AG04450 (cell line): ENCODE data around the gene DNAJC5G. TPM values are rescaled to one million over a fixed set of nuclear protein-coding genes. Genes with fewer than 3 reads are reported as not detected.

ENCODE experiments used
- CTCF ChIA-PET: fragments of 300-600, 350-600 bp; formaldehyde crosslinking; extraction: SDS; loops from one replicate; lab custom pipeline; 2022; ENCODE audit warnings: antibody characterized with exemption, inconsistent platforms; lab: Charles Lee
- POLR2A ChIA-PET: fragments of 350-600 bp; formaldehyde crosslinking; extraction: SDS; loops from one replicate; lab custom pipeline; 2021; ENCODE audit warnings: antibody characterized with exemption, inconsistent platforms; lab: Yijun Ruan, JAX
- DNase-seq: peaks from one replicate; pipeline ENCODE4 v3.0.0-alpha.2; 2011; ENCODE audit warnings: low read depth, low spot score
- H3K27ac ChIP-seq: one replicate; pipeline ENCODE4 v1.5.1; 2012; ENCODE audit warnings: low read depth, low read length, control low read depth
- H3K27me3 ChIP-seq: one replicate; pipeline ENCODE4 v1.6.0; 2012; ENCODE audit warnings: low read length; ENCODE audit not compliant: control insufficient read depth, insufficient read depth
- H3K4me3 ChIP-seq: 2 replicates; pipeline ENCODE4 v1.5.1; 2011; ENCODE audit warnings: mild to moderate bottlenecking, low read depth, low read length, control low read depth
- H3K9me3 ChIP-seq: 2 replicates; pipeline ENCODE4 v1.5.1; 2012; ENCODE audit warnings: low read length; ENCODE audit not compliant: control insufficient read depth, insufficient read depth
- polyA plus RNA-seq: library from polyadenylated mRNA; depleted of rRNA; stranded (reverse); fragments of >200 nt; gene quantifications from 2 replicates; pipeline ENCODE4 v1.2.3, GENCODE V29; 2011
- TF ChIP-seq, protein P1 (sequence below): IDR thresholded peaks from 2 replicates; pipeline ENCODE4 v1.5.1; 2011; ENCODE audit warnings: low read depth, low read length, control low read depth, inconsistent platforms

Gene DNAJC5G
- polyA plus RNA-seq, 1 experiment: not detected

GRCh38 chr2:27306573-27307286 lies 31.5 kb downstream of the DNAJC5G start:
- no peak for DNase-seq
- Histone ChIP-seq H3K9me3 (peaks cover 5% of the 10 kb centered on the region; the same call in 1 of the 2 replicates), H3K27ac (no peak overlapping the region), H3K4me3 (no peak overlapping the region), H3K27me3 (peaks cover 38% of the 10 kb centered on the region)
- POLR2A ChIA-PET: no interaction called here
- CTCF ChIA-PET: no interaction called here
- TF ChIP-seq, protein P1, sequence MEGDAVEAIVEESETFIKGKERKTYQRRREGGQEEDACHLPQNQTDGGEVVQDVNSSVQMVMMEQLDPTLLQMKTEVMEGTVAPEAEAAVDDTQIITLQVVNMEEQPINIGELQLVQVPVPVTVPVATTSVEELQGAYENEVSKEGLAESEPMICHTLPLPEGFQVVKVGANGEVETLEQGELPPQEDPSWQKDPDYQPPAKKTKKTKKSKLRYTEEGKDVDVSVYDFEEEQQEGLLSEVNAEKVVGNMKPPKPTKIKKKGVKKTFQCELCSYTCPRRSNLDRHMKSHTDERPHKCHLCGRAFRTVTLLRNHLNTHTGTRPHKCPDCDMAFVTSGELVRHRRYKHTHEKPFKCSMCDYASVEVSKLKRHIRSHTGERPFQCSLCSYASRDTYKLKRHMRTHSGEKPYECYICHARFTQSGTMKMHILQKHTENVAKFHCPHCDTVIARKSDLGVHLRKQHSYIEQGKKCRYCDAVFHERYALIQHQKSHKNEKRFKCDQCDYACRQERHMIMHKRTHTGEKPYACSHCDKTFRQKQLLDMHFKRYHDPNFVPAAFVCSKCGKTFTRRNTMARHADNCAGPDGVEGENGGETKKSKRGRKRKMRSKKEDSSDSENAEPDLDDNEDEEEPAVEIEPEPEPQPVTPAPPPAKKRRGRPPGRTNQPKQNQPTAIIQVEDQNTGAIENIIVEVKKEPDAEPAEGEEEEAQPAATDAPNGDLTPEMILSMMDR: 0 out of 2 replicates have a peak, but pooled peaks have one; percentile 12

GRCh38 chr2:27307287-27307544 lies 32.0 kb downstream of the DNAJC5G start:
- ChIA-PET POLR2A (no interaction called here), CTCF (no interaction called here)
- no peak for DNase-seq
- TF ChIP-seq, protein P1: no peak
- Histone ChIP-seq H3K27ac (no peak overlapping the region), H3K4me3 (no peak overlapping the region), H3K9me3 (peaks cover 5% of the 10 kb centered on the region; the same call in 1 of the 2 replicates), H3K27me3 (peaks cover 38% of the 10 kb centered on the region)

GRCh38 chr2:27307545-27308358 lies 32.5 kb downstream of the DNAJC5G start:
- POLR2A ChIA-PET: no interaction called here
- Histone ChIP-seq H3K27ac (no peak overlapping the region), H3K4me3 (no peak overlapping the region), H3K9me3 (peaks cover 5% of the 10 kb centered on the region; the same call in 1 of the 2 replicates), H3K27me3 (peaks cover 38% of the 10 kb centered on the region)
- CTCF ChIA-PET: interaction anchor here (1.1 kb wide), 1 partner anchor 28 kb away, joined by 6 read pairs; no protein-coding TSS in a partner anchor
- TF ChIP-seq, protein P1: no peak
- no peak for DNase-seq

DNA sequence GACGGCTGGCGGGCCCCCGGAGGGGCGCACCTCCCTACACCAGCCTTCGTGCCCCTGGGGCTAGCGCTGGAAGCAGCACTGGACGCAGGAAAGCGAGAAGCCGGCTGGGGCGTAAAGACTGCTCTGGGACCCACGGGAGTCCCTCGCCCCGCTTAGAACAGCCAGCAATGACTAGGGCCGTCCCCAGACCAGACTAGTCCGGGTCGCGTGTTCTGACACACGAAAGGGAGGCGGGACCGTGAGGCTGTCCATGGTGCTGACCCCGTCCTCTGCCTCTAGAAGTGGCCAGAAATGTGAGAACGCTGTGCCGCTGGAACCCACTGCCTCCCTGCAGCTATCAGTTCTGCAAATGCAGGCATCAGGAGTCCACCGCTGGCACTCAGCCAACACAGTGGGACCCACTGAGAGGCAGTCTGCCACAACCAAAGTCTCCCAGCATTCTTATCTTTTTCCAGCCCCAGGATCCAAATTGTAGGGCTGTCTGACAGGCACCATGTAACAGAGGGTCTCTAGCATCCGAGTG lies 33.2 kb downstream of the DNAJC5G start, which contains the start of gene UCN:
Gene UCN, minus strand, starts transcription at position 87 of the 523 bp plus-strand sequence. CDS start 550 bp downstream, outside the sequence.
- POLR2A ChIA-PET: no interaction called here
- CTCF ChIA-PET: interaction anchor here (1.1 kb wide), 1 partner anchor 28 kb away, joined by 6 read pairs; no protein-coding TSS in a partner anchor
- Histone ChIP-seq H3K27me3 (peaks cover 38% of the 10 kb centered on the region), H3K9me3 (peaks cover 5% of the 10 kb centered on the region; the same call in 1 of the 2 replicates), H3K4me3 (no peak within 1 kb of the TSS), H3K27ac (no peak within 1 kb of the TSS)
- no peak for DNase-seq
- TF ChIP-seq, protein P1: no peak
